ENCODE data around the gene PTCRA.

The PTCRA gene

GRCh38 chr6:42963855-42964605 lies 48.2 kb downstream of the PTCRA start:
- no peaks in the 10 kb centered on the region for H3K9me3 ChIP-seq (ENCODE audit: control insufficient read depth in 1 of 2, low read length in 2 of 2)
- peaks cover 13 to 56% of the 10 kb centered on the region in 2 donors for H3K36me3 ChIP-seq (ENCODE audit: control insufficient read depth in 1 of 2, insufficient read depth in 2 of 2, low read length in 2 of 2)
- H3K4me1 ChIP-seq (ENCODE audit: control insufficient read depth in 1 of 2, insufficient read depth in 2 of 2, low read length in 2 of 2), result peaks cover 4 to 15% of the 10 kb centered on the region in 2 donors
- H3K4me3 ChIP-seq (ENCODE audit: low read depth in 1 of 2, low read length in 2 of 2), result no peak overlapping the region
- no peaks in the 10 kb centered on the region for H3K27me3 ChIP-seq (ENCODE audit: low read depth, low read length)
- no peak overlapping the region for H3K27ac ChIP-seq (ENCODE audit: low read length)

DNA sequence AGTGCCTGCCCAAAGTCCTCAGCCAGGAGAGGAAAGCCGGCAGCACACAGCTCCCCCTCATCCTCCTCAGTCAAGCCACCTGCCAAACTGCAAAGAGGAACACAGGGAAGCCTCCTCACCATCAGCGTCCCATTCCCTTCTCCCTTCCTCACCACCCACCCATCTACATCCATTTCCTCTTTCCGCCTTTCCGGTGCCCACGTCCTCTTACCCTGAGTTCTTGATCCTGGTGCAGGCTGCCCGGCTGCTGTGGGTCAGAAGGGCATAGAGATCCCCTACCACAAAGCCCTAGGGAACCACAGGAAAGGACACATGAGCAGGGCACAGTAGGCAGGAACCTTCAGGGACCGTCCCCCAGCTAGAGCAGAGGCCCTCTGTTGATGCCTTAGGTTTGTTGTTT lies 50.7 kb downstream of the PTCRA start:
- Histone ChIP-seq H3K27me3 (ENCODE audit: low read depth, low read length) (no peaks in the 10 kb centered on the region), H3K36me3 (ENCODE audit: control insufficient read depth in 1 of 2, insufficient read depth in 2 of 2, low read length in 2 of 2) (peaks cover 18 to 69% of the 10 kb centered on the region in 2 donors), H3K4me1 (ENCODE audit: control insufficient read depth in 1 of 2, insufficient read depth in 2 of 2, low read length in 2 of 2) (no peaks in the 10 kb centered on the region), H3K9me3 (ENCODE audit: control insufficient read depth in 1 of 2, low read length in 2 of 2) (no peaks in the 10 kb centered on the region), H3K4me3 (ENCODE audit: low read depth in 1 of 2, low read length in 2 of 2) (no peak overlapping the region), H3K27ac (ENCODE audit: low read length) (no peak overlapping the region)

GRCh38 chr6:42967228-42967627 lies 51.4 kb downstream of the PTCRA start:
- Histone ChIP-seq H3K36me3 (ENCODE audit: control insufficient read depth in 1 of 2, insufficient read depth in 2 of 2, low read length in 2 of 2) (peaks cover 18 to 68% of the 10 kb centered on the region in 2 donors), H3K9me3 (ENCODE audit: control insufficient read depth in 1 of 2, low read length in 2 of 2) (no peaks in the 10 kb centered on the region), H3K4me3 (ENCODE audit: low read depth in 1 of 2, low read length in 2 of 2) (no peak overlapping the region), H3K27me3 (ENCODE audit: low read depth, low read length) (no peaks in the 10 kb centered on the region), H3K27ac (ENCODE audit: low read length) (no peak overlapping the region), H3K4me1 (ENCODE audit: control insufficient read depth in 1 of 2, insufficient read depth in 2 of 2, low read length in 2 of 2) (no peaks in the 10 kb centered on the region)

DNA sequence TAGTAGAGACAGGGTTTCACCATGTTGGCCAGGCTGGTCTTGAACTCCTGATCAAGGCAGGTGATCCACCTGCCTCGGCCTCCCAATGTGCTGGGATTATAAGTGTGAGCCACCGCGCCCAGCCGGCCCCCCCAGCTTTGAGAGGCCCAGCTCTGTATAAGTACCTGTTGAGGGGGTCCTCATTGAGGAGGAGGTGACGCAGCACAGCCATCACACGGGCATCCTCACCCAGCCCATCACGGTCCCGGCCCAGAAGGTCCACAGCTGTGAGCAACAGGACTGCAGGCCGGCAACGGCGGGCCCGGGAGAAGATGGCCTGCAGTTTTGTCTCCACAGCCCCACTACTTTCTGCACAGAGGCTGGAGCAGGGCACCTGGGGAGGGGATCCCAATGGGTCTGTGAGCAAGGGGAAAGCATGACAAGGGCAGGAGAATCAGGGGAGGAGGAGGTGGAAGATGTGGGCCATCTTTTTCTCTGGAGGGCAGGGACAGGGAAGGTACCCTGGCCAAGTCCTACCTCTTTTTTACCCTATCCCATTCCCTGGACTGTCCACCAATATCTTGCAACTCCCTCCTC lies 52.4 kb downstream of the PTCRA start:
- H3K9me3 ChIP-seq (ENCODE audit: control insufficient read depth in 1 of 2, low read length in 2 of 2), result no peaks in the 10 kb centered on the region
- peaks cover 18 to 61% of the 10 kb centered on the region in 2 donors for H3K36me3 ChIP-seq (ENCODE audit: control insufficient read depth in 1 of 2, insufficient read depth in 2 of 2, low read length in 2 of 2)
- no peaks in the 10 kb centered on the region for H3K27me3 ChIP-seq (ENCODE audit: low read depth, low read length)
- no peaks in the 10 kb centered on the region for H3K4me1 ChIP-seq (ENCODE audit: control insufficient read depth in 1 of 2, insufficient read depth in 2 of 2, low read length in 2 of 2)
- H3K4me3 ChIP-seq (ENCODE audit: low read depth in 1 of 2, low read length in 2 of 2), result no peak overlapping the region
- H3K27ac ChIP-seq (ENCODE audit: low read length), result no peak overlapping the region

DNA sequence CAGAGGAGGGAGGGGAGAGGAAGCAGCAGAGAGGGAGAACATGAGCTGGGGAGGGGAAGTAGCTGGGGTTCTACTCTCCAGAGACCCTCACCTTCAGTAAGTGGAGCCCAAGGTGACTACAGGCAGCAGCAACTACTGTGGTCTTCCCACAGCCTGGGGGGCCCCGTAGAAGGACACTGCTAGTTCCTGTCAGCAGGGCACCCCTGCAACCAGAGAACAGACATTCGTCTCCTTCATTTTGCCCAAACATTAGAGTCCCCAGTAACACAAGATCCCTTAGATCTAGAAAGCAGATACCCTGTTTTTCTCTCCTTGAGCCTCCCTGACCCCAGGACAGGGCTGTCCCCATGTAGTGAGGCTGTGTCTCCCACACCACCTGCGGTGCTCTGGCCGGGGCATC lies 52.9 kb downstream of the PTCRA start:
- H3K36me3 ChIP-seq (ENCODE audit: control insufficient read depth in 1 of 2, insufficient read depth in 2 of 2, low read length in 2 of 2), result peaks cover 18 to 66% of the 10 kb centered on the region in 2 donors

GRCh38 chr6:42969431-42969830 lies 53.6 kb downstream of the PTCRA start:
- Histone ChIP-seq H3K4me3 (ENCODE audit: low read depth in 1 of 2, low read length in 2 of 2) (no peak overlapping the region), H3K27ac (ENCODE audit: low read length) (no peak overlapping the region), H3K9me3 (ENCODE audit: control insufficient read depth in 1 of 2, low read length in 2 of 2) (no peaks in the 10 kb centered on the region), H3K27me3 (ENCODE audit: low read depth, low read length) (no peaks in the 10 kb centered on the region), H3K36me3 (ENCODE audit: control insufficient read depth in 1 of 2, insufficient read depth in 2 of 2, low read length in 2 of 2) (peaks cover 17 to 64% of the 10 kb centered on the region in 2 donors), H3K4me1 (ENCODE audit: control insufficient read depth in 1 of 2, insufficient read depth in 2 of 2, low read length in 2 of 2) (no peaks in the 10 kb centered on the region)

More for the DNA sequence above, 52.9 kb downstream of the PTCRA start:
- no peaks in the 10 kb centered on the region for H3K9me3 ChIP-seq (ENCODE audit: control insufficient read depth in 1 of 2, low read length in 2 of 2)
- no peak overlapping the region for H3K4me3 ChIP-seq (ENCODE audit: low read depth in 1 of 2, low read length in 2 of 2)
- H3K27ac ChIP-seq (ENCODE audit: low read length), result no peak overlapping the region
- H3K27me3 ChIP-seq (ENCODE audit: low read depth, low read length), result no peaks in the 10 kb centered on the region
- no peaks in the 10 kb centered on the region for H3K4me1 ChIP-seq (ENCODE audit: control insufficient read depth in 1 of 2, insufficient read depth in 2 of 2, low read length in 2 of 2)

DNA sequence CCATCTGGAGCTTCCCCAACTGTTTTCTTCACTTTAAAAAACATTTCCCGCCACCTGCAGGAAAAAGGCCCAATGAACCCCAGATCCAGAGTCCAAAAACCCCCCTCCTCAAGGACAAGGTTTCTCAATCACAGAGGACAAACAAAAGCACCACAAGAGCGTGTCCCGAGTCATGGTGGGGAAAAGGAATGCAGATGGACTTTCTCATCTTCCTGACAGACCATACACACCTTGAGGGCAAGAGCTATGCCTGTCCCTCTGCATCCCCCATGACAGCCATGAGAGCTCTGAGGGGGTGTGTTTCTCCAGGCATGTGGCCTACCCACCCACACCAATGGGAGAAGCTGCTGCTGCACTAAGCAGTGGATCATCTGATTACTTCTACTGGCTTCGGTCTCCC lies 54.1 kb downstream of the PTCRA start:
- Histone ChIP-seq H3K27me3 (ENCODE audit: low read depth, low read length) (no peaks in the 10 kb centered on the region), H3K4me3 (ENCODE audit: low read depth in 1 of 2, low read length in 2 of 2) (no peak overlapping the region), H3K36me3 (ENCODE audit: control insufficient read depth in 1 of 2, insufficient read depth in 2 of 2, low read length in 2 of 2) (peaks cover 12 to 59% of the 10 kb centered on the region in 2 donors), H3K9me3 (ENCODE audit: control insufficient read depth in 1 of 2, low read length in 2 of 2) (no peaks in the 10 kb centered on the region), H3K27ac (ENCODE audit: low read length) (no peak overlapping the region), H3K4me1 (ENCODE audit: control insufficient read depth in 1 of 2, insufficient read depth in 2 of 2, low read length in 2 of 2) (no peaks in the 10 kb centered on the region)

- Histone ChIP-seq H3K27me3 (ENCODE audit: low read depth, low read length) (no peaks in the 10 kb centered on the region), H3K9me3 (ENCODE audit: control insufficient read depth in 1 of 2, low read length in 2 of 2) (no peaks in the 10 kb centered on the region), H3K36me3 (ENCODE audit: control insufficient read depth in 1 of 2, insufficient read depth in 2 of 2, low read length in 2 of 2) (peaks cover 11 to 48% of the 10 kb centered on the region in 2 donors), H3K27ac (ENCODE audit: low read length) (no peak overlapping the region), H3K4me3 (ENCODE audit: low read depth in 1 of 2, low read length in 2 of 2) (no peak overlapping the region), H3K4me1 (ENCODE audit: control insufficient read depth in 1 of 2, insufficient read depth in 2 of 2, low read length in 2 of 2) (no peaks in the 10 kb centered on the region)
Observed at GRCh38 chr6:42970871-42971612, 55.2 kb downstream of the PTCRA start.

GRCh38 chr6:42971746-42972327 lies 56.0 kb downstream of the PTCRA start:
- peaks cover under 1 to 4% of the 10 kb centered on the region in 2 donors for H3K4me1 ChIP-seq (ENCODE audit: control insufficient read depth in 1 of 2, insufficient read depth in 2 of 2, low read length in 2 of 2)
- peaks cover 11 to 40% of the 10 kb centered on the region in 2 donors for H3K36me3 ChIP-seq (ENCODE audit: control insufficient read depth in 1 of 2, insufficient read depth in 2 of 2, low read length in 2 of 2)
- H3K27me3 ChIP-seq (ENCODE audit: low read depth, low read length), result no peaks in the 10 kb centered on the region
- no peaks in the 10 kb centered on the region for H3K9me3 ChIP-seq (ENCODE audit: control insufficient read depth in 1 of 2, low read length in 2 of 2)
- no peak overlapping the region for H3K27ac ChIP-seq (ENCODE audit: low read length)
- H3K4me3 ChIP-seq (ENCODE audit: low read depth in 1 of 2, low read length in 2 of 2), result no peak overlapping the region

DNA sequence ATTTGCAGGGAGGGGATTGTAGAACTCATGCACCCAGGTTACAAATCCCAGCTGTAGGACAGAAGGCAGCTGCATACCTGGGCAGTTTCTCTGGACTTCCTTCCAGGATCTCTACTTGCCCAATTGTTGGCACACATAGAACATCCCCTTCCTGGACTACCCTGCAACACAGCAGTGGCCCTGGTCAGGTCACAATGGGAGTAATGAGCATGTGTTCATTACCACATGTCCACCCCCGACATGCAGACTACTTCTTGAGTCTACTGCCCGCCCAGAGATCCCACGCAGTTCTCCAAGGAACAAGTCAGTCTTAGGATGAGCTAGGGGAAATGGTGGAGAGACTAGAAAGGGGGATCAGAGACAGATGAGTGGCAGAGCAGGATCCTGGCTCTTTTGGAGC lies 58.1 kb downstream of the PTCRA start:
- H3K4me3 ChIP-seq (ENCODE audit: low read depth in 1 of 2, low read length in 2 of 2), result no peak overlapping the region
- no peaks in the 10 kb centered on the region for H3K27me3 ChIP-seq (ENCODE audit: low read depth, low read length)
- no peaks in the 10 kb centered on the region for H3K9me3 ChIP-seq (ENCODE audit: control insufficient read depth in 1 of 2, low read length in 2 of 2)
- H3K4me1 ChIP-seq (ENCODE audit: control insufficient read depth in 1 of 2, insufficient read depth in 2 of 2, low read length in 2 of 2), result peaks cover 4 to 17% of the 10 kb centered on the region in 2 donors
- H3K36me3 ChIP-seq (ENCODE audit: control insufficient read depth in 1 of 2, insufficient read depth in 2 of 2, low read length in 2 of 2), result peaks cover 6 to 23% of the 10 kb centered on the region in 2 donors
- H3K27ac ChIP-seq (ENCODE audit: low read length), result no peak overlapping the region

DNA sequence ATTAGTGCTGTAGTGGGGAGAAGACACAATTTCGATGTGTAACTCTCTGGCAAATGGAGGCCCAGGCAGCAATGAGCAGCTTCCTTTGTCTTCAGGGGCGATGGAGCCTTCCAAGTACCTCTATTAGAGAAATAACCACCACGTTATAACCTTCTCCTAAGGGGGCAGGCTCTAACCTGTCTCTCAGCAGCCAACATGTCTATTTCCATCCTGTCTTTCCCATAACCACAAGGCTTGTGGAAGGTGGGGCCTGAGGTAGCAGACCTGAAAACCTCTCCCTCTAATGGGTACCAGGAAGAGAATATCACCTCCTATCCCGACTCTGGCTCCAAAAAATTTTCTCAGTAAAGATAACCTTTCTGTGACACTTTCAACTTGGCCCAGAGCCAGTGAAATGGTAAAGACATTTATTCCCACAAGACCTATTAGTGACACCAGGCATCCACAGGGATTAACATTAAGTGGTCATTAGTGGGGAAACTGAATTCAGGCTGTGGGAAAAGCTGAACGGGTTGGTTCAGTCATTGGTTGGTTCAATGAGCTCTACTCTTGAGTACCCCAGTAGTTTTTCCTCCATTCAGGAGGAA lies 59.2 kb downstream of the PTCRA start:
- no peak overlapping the region for H3K4me3 ChIP-seq (ENCODE audit: low read depth in 1 of 2, low read length in 2 of 2)
- no peak overlapping the region for H3K27ac ChIP-seq (ENCODE audit: low read length)
- H3K9me3 ChIP-seq (ENCODE audit: control insufficient read depth in 1 of 2, low read length in 2 of 2), result no peaks in the 10 kb centered on the region
- peaks cover 2 to 12% of the 10 kb centered on the region in 2 donors for H3K36me3 ChIP-seq (ENCODE audit: control insufficient read depth in 1 of 2, insufficient read depth in 2 of 2, low read length in 2 of 2)
- H3K27me3 ChIP-seq (ENCODE audit: low read depth, low read length), result no peaks in the 10 kb centered on the region
- peaks cover 11 to 22% of the 10 kb centered on the region in 2 donors for H3K4me1 ChIP-seq (ENCODE audit: control insufficient read depth in 1 of 2, insufficient read depth in 2 of 2, low read length in 2 of 2)

All from muscle layer of duodenum (tissue), 2 donors.